SK-N-SH (cell line): Measurements from ENCODE around the gene GAB2. TPM values are rescaled to one million over a fixed set of nuclear protein-coding genes. Genes with fewer than 3 reads are reported as not detected.

Experiments
- CTCF ChIA-PET: fragments of 300-600, 350-600 bp; formaldehyde crosslinking; extraction: SDS; loops from one replicate; lab custom pipeline; 2021; lab: Yijun Ruan, JAX
- POLR2A ChIA-PET: fragments of 350-600 bp; sonication (Branson Sonifier 250); formaldehyde crosslinking; extraction: SDS; loops from one replicate; lab custom pipeline; 2020; ENCODE audit warnings: antibody characterized with exemption, inconsistent platforms; lab: Yijun Ruan, JAX
- DNase-seq: peaks from one replicate; pipeline ENCODE4 v3.0.0; 2012
- H2AFZ ChIP-seq: fragments of 200-600 bp; sonication (generic); 2 replicates; pipeline ENCODE4 v1.8.1; 2016; ENCODE audit warnings: antibody characterized with exemption, mild to moderate bottlenecking, low read depth
- H3F3A ChIP-seq: fragments of 200-600 bp; sonication (generic); replicated peaks from 2 replicates; pipeline ENCODE3; 2016; ENCODE audit warnings: antibody characterized with exemption, mild to moderate bottlenecking; ENCODE audit not compliant: insufficient read depth
- H3K27ac ChIP-seq, 2 experiments: fragments of 200-500 bp in 1 of 2; fragments of 200-600 bp in 1 of 2; sonication (Bioruptor generic) in 1 of 2; sonication (generic), shearing (Covaris generic) in 1 of 2; 2 replicates each; pipeline versions ENCODE4 v1.5.1 to v1.6.1; 2014 to 2016; ENCODE audit warnings: low read depth in 2 of 2, inconsistent platforms in 1 of 2, low read length in 1 of 2, mild to moderate bottlenecking in 1 of 2, mixed read lengths in 1 of 2
- H3K27me3 ChIP-seq: fragments of 200-600 bp; sonication (generic), shearing (Covaris generic); 2 replicates; pipeline ENCODE4 v1.6.1; 2016; ENCODE audit warnings: mixed run types; ENCODE audit not compliant: insufficient read depth
- H3K36me3 ChIP-seq, 2 experiments: fragments of 200-500 bp in 1 of 2; fragments of 200-600 bp in 1 of 2; sonication (Bioruptor generic) in 1 of 2; sonication (generic) in 1 of 2; replicated peaks in 1 of 2; 2 replicates each; pipeline versions ENCODE3 to v1.5.1; 2014 to 2016; ENCODE audit warnings: low read length in 1 of 2, mild to moderate bottlenecking in 1 of 2; ENCODE audit not compliant: insufficient read depth in 2 of 2, control insufficient read depth in 1 of 2
- H3K4me1 ChIP-seq, 2 experiments: fragments of 200-500 bp in 1 of 2; fragments of 200-600 bp in 1 of 2; sonication (Bioruptor generic) in 1 of 2; sonication (generic), shearing (Covaris generic) in 1 of 2; 2 replicates each; pipeline versions ENCODE4 v1.5.1 to v1.6.1; 2014 to 2016; ENCODE audit warnings: low read depth in 1 of 2, low read length in 1 of 2, mixed run types in 1 of 2; ENCODE audit not compliant: insufficient read depth in 2 of 2, control insufficient read depth in 1 of 2
- H3K4me2 ChIP-seq: fragments of 200-600 bp; sonication (generic), shearing (Covaris generic); 2 replicates; pipeline ENCODE4 v1.6.1; 2017; ENCODE audit warnings: mixed run types
- H3K4me3 ChIP-seq, 2 experiments: fragments of 200-500 bp in 1 of 2; fragments of 200-600 bp in 1 of 2; sonication (Bioruptor generic) in 1 of 2; sonication (generic), shearing (Covaris generic) in 1 of 2; 2 replicates each; pipeline versions ENCODE4 v1.5.1 to v1.8.1; 2014 to 2016; ENCODE audit warnings: low read depth in 2 of 2, inconsistent platforms in 1 of 2, low read length in 1 of 2, mild to moderate bottlenecking in 1 of 2, mixed read lengths in 1 of 2, moderate library complexity in 1 of 2
- H3K79me2 ChIP-seq: fragments of 200-600 bp; sonication (generic); 2 replicates; pipeline ENCODE4 v1.8.1; 2017; ENCODE audit warnings: mild to moderate bottlenecking; ENCODE audit not compliant: insufficient read depth
- H3K9ac ChIP-seq: fragments of 200-600 bp; sonication (generic); 2 replicates; pipeline ENCODE4 v1.6.1; 2017; ENCODE audit warnings: mixed run types
- H3K9me2 ChIP-seq: fragments of 200-600 bp; sonication (generic); 2 replicates; pipeline ENCODE4 v1.6.1; 2017; ENCODE audit warnings: mixed run types
- H3K9me3 ChIP-seq: fragments of 200-600 bp; sonication (generic); 2 replicates; pipeline ENCODE4 v1.6.1; 2017; ENCODE audit warnings: mixed run types, mild to moderate bottlenecking, moderate library complexity
- H4K20me1 ChIP-seq: fragments of 200-600 bp; sonication (generic); 2 replicates; pipeline ENCODE4 v1.6.1; 2017; ENCODE audit warnings: mild to moderate bottlenecking, mixed run types; ENCODE audit not compliant: insufficient read depth
- CHD2 ChIP-seq: fragments of 150-350 bp; IDR thresholded peaks from 2 replicates; pipeline ENCODE4 v1.6.1; 2018; ENCODE audit warnings: low read length; ENCODE audit not compliant: partially characterized antibody
- ELF1 ChIP-seq: IDR thresholded peaks from 2 replicates; pipeline ENCODE4 v1.4.0; 2012
- EP300 ChIP-seq, 2 experiments: IDR thresholded peaks; 2 replicates each; pipeline versions ENCODE4 v1.4.0 to v1.6.1; 2012; ENCODE audit warnings: borderline replicate concordance in 1 of 2, low read depth in 1 of 2, low read length in 1 of 2
- EZH2phosphoT487 ChIP-seq: fragments of 200-600 bp; sonication (generic); IDR thresholded peaks from 2 replicates; pipeline ENCODE4 v1.6.1; 2017; ENCODE audit warnings: low read depth, mixed run types, mild to moderate bottlenecking, antibody characterized with exemption, moderate library complexity, borderline replicate concordance
- FOSL2 ChIP-seq: IDR thresholded peaks from 2 replicates; pipeline ENCODE4 v1.4.0; 2012; ENCODE audit warnings: low read depth, mild to moderate bottlenecking, moderate library complexity, borderline replicate concordance
- FOXJ3 ChIP-seq: sonication (generic); formaldehyde crosslinking; IDR thresholded peaks from 2 replicates; pipeline ENCODE4 v1.5.1; 2020; ENCODE audit warnings: mild to moderate bottlenecking, missing genetic modification reagents
- NRF1 ChIP-seq: IDR thresholded peaks from 2 replicates; pipeline ENCODE4 v1.6.1; 2012; ENCODE audit warnings: low read depth, mild to moderate bottlenecking, low read length
- WGBS: methylation state at CpG from one replicate; pipeline ENCODE4 v1.1.6; 2017; ENCODE audit warnings: low lambda C conversion rate; 5-methylcytosine and 5-hydroxymethylcytosine counted together
- polyA plus RNA-seq, 3 experiments: library from polyadenylated mRNA; depleted of rRNA; stranded (reverse); fragments of >200 nt; gene quantifications; 2 replicates each; pipeline ENCODE4 v1.2.3, GENCODE V29; 2012
- TF ChIP-seq, protein P1 (sequence below): IDR thresholded peaks from 2 replicates; pipeline ENCODE4 v1.4.0; 2012; ENCODE audit warnings: low read depth, borderline replicate concordance
- TF ChIP-seq, protein P2 (sequence below): fragments of 200-600 bp; sonication (generic); IDR thresholded peaks from 2 replicates; pipeline ENCODE4 v1.6.1; 2017; ENCODE audit warnings: antibody characterized with exemption, mild to moderate bottlenecking, moderate library complexity

GAB2 gene
- polyA plus RNA-seq, 1 of the 3 experiments (the other 2 are of a cell fraction) = 5.6 TPM

DNA sequence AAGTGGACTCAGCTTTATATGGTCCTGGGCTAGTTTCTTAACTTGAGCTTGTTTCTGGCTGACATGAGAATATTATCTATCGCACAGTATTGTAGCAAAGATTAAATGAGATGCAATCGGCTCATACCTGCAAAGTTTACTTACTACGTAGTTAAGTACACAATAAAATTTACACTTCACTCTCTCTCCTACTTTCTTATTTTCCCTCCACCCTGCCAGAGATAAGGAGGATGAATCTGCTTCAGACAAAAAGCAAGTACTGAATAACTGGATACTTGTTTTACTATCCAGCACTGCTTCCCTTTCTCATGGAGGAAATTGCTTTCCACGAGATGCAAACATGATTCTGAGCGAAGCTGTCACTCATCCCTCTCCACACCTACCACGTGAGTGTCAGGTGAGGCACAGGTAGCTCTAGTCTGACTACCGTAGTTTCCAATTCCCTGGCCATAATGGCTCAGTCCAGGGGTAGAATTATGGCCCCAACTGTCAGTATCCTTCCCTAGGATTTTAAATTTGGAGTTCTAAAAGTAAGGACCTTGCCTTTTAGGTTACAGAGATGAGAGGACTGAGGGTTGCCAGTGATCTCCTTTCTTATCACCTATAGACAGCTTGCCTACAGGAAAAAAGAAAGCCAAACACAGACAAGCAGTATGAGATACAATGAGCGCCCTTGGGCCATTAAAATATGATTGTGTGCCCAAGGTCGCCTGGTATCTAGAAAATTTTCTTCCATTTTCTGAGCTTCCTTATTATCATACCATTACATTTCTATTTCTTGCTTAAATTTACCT lies 39.8 kb downstream of the GAB2 start:
- Histone ChIP-seq H3K9ac (no peak overlapping the region), H3K4me3 (no peak overlapping the region), H3F3A (no peaks in the 10 kb centered on the region), H3K4me2 (no peak overlapping the region), H3K9me3 (no peaks in the 10 kb centered on the region), H3K27me3 (no peaks in the 10 kb centered on the region), H3K27ac (no peak overlapping the region; a peak in 1 of 4 replicates), H4K20me1 (no peaks in the 10 kb centered on the region; the same call in 1 of the 2 replicates), H2AFZ (no peak overlapping the region), H3K9me2 (no peaks in the 10 kb centered on the region), H3K4me1 (peaks cover 5 to 10% of the 10 kb centered on the region in 2 experiments; a peak in 3 of 4 replicates), H3K36me3 (peaks cover 0 to 2% of the 10 kb centered on the region in 2 experiments), H3K79me2 (peaks cover 11% of the 10 kb centered on the region; the same call in 1 of the 2 replicates)
- POLR2A ChIA-PET = no interaction called here
- CTCF ChIA-PET = no interaction called here
- TF ChIP-seq NRF1 (no peak), FOSL2 (no peak), FOXJ3 (CRISPR knock-in tag) (no peak)
- TF ChIP-seq, protein P1, sequence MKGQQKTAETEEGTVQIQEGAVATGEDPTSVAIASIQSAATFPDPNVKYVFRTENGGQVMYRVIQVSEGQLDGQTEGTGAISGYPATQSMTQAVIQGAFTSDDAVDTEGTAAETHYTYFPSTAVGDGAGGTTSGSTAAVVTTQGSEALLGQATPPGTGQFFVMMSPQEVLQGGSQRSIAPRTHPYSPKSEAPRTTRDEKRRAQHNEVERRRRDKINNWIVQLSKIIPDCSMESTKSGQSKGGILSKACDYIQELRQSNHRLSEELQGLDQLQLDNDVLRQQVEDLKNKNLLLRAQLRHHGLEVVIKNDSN = no peak
- TF ChIP-seq, protein P2, sequence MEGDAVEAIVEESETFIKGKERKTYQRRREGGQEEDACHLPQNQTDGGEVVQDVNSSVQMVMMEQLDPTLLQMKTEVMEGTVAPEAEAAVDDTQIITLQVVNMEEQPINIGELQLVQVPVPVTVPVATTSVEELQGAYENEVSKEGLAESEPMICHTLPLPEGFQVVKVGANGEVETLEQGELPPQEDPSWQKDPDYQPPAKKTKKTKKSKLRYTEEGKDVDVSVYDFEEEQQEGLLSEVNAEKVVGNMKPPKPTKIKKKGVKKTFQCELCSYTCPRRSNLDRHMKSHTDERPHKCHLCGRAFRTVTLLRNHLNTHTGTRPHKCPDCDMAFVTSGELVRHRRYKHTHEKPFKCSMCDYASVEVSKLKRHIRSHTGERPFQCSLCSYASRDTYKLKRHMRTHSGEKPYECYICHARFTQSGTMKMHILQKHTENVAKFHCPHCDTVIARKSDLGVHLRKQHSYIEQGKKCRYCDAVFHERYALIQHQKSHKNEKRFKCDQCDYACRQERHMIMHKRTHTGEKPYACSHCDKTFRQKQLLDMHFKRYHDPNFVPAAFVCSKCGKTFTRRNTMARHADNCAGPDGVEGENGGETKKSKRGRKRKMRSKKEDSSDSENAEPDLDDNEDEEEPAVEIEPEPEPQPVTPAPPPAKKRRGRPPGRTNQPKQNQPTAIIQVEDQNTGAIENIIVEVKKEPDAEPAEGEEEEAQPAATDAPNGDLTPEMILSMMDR = no peak
- WGBS = 93% methylated on average over 9 of the region's 9 CpGs
- DNase-seq = no peak

DNA sequence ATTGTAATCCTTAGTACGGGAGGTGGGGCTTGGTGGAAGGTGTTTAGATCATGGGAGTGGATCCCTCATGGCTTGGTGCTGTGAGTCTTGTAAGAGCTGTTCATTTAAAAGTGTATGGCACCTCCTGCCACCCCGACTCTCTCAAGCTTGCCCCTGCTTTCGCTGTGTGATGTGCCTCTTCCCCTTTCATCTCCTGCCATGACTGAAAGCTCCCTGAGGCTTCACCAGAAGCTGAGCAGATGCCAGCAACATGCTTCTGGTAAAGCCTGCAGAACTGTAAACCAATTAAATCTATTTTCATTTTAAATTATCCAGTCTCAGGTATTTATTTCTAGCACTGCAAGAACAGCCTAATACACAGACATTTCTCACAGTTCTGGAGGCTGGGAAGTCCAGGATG lies 40.8 kb downstream of the GAB2 start:
- Histone ChIP-seq H3K9ac (no peak overlapping the region), H3K9me2 (no peaks in the 10 kb centered on the region), H4K20me1 (no peaks in the 10 kb centered on the region; the same call in 1 of the 2 replicates), H2AFZ (no peak overlapping the region), H3K27me3 (no peaks in the 10 kb centered on the region), H3K27ac (no peak overlapping the region), H3K4me2 (no peak overlapping the region), H3F3A (no peaks in the 10 kb centered on the region), H3K36me3 (peaks cover 0 to 2% of the 10 kb centered on the region in 2 experiments), H3K4me3 (no peak overlapping the region), H3K79me2 (peaks cover 14% of the 10 kb centered on the region; the same call in 1 of the 2 replicates), H3K9me3 (no peaks in the 10 kb centered on the region), H3K4me1 (peaks cover 6 to 10% of the 10 kb centered on the region in 2 experiments; a peak in 3 of 4 replicates)
- 91% methylated on average over 3 of the region's 3 CpGs for WGBS
- TF ChIP-seq CHD2 (no peak), ELF1 (no peak), EZH2phosphoT487 (no peak), EP300 (IDR thresholded peaks at IDR 0.05; ENCODE audit: borderline replicate concordance in 1 of 2, low read depth in 1 of 2, low read length in 1 of 2) (no peak)
- TF ChIP-seq, protein P2 = no peak
- no peak for DNase-seq
- CTCF ChIA-PET = interaction anchor here (1.0 to 2.1 kb wide), 2 partner anchors 10 to 39 kb away, joined by 3 to 6 read pairs; no protein-coding TSS in a partner anchor
- POLR2A ChIA-PET = no interaction called here
